KG1 (cell line): ENCODE measurements around the gene CYP2B6.
"Not testable (repeated sequence)": the region's sequence is repeated elsewhere in the genome, so short reads cannot be mapped to it uniquely, and the experiment has no call there.

Experiments
- DNase-seq: peaks from one replicate; lab custom pipeline; 2025; lab: John Stamatoyannopoulos, UW

Gene CYP2B6

GRCh38 chr19:41031916-41032315, 40.8 kb downstream of the CYP2B6 start:
- DNase-seq = no peak

DNA sequence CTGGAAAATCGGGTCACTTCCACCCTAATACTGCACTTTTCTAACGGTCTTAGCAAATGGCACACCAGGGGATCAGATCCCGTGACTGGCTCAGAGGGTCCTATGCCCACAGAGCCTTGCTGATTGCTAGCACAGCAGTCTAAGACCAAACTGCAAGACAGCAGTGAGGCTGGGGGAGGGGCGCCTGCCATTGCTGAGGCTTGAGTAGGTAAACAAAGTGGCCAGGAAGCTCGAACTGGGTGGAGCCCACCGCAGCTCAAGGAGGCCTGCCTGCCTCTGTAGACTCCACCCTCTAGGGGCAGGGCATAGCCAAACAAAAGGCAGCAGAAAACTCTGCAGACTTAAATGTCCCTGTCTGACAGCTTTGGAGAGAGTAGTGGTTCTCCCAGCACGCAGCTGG, 42.2 kb downstream of the CYP2B6 start:
- DNase-seq = not testable (repeated sequence)

GRCh38 chr19:41039806-41040205, 48.7 kb downstream of the CYP2B6 start:
- no peak for DNase-seq

DNA sequence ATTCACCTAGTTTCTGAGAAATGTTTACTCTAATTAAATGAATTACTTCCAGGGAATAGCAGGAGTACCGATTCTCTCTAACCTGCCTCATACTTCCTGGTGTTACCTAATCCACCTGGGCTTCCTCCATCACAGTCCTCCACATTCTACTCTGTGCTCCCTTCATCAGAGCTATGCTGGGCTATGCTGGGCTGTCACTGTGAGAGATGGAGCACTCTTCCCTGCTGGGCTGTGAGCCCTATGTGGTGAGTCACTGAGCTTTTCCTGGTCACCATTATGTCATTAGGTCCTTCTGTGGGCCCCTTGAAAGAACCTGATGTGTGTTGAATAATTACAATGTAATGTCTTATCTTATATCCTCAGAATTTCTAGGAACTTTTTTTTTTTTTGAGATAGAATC, 54.0 kb downstream of the CYP2B6 start:
- not testable (repeated sequence) for DNase-seq

DNA sequence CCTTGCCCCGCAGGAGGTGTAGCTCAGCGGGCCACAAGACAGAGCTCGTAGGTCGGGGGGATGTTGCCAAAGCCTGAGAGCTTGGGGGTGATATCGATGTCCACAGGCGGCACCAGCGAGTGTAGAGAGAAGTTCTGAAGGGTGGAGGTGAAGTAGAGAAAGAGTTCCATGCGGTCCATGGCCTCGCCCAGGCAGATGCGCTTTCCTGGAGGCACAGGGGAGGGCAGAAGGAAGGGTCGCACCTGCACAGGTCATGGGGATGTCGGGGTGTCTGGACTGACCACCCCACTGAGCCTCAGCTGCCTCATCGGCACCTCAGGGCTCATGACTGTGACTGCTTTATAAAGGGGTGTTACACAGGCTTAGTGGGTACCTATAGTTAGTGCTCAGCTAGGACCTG, 59.3 kb downstream of the CYP2B6 start:
- DNase-seq = no peak

- DNase-seq = not testable (repeated sequence)
Observed at GRCh38 chr19:41052162-41052561, 61.1 kb downstream of the CYP2B6 start.

- not testable (repeated sequence) for DNase-seq
Observed at GRCh38 chr19:41053331-41053730, 62.2 kb downstream of the CYP2B6 start.

- no peak for DNase-seq
Observed at GRCh38 chr19:41064974-41065569, 74.0 kb downstream of the CYP2B6 start.
